Measurements from ENCODE around the gene DCPS.
A peak's percentile ranks its signal among the peaks of the same experiment; 100 is the strongest.

The DCPS gene

DNA sequence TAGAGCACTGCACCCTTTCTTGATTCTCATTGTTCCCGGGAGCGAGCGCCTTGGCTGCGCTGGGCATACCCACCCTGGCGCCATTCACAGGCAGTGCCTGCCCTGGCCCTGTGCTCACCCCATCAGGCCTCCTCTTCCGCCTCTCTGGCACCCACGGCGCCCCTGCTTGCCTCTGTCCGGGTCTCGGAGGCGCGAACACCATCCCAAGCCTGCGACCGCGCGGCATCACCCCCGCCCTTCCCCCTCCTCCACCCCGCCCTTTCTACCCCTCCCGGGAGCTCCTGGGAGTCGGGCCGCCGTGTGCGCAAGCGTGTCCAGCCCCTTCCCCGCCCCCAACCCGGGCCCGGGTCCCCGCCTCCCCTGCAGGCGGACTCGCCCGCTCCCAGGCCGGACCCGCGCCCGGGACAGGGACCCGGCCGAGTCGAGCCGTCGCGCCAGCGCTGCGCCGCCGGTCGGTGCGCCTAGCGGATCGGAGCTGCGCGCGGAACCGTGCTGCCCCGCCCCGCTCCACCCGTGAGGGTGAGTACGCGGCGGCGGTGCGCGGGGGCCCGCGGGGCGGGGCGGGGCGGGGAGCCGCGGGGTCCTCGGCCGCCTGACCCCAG lies 51.6 kb downstream of the DCPS start, which contains the start of gene ST3GAL4:
Gene ST3GAL4, plus strand, starts transcription at position 363 of the 602 bp plus-strand sequence. CDS start 50,470 bp downstream, outside the sequence.
- Histone ChIP-seq H4K20me1 (ENCODE audit: low read depth, low read length) (no peaks in the 10 kb centered on the region), H3K27me3 (ENCODE audit: low read length) (no peaks in the 10 kb centered on the region), H3K9me3 (ENCODE audit: insufficient read depth, low read length) (no peaks in the 10 kb centered on the region), H3K27ac (ENCODE audit: low read depth, low read length) (0 out of 2 replicates have a peak within 1 kb of the TSS, but pooled peaks have one; percentile 15), H3K9me2 (replicated peaks; ENCODE audit: insufficient read depth, low read length) (no peaks in the 10 kb centered on the region), H3K36me3 (ENCODE audit: low read length) (no peaks in the 10 kb centered on the region), H3K79me2 (ENCODE audit: insufficient read depth, low read length) (no peaks in the 10 kb centered on the region), H3F3A (ENCODE audit: insufficient read depth) (no peaks in the 10 kb centered on the region), H2AFZ (ENCODE audit: low read depth, low read length, severe bottlenecking) (peak within 1 kb of the TSS; percentile 80), H3K4me2 (ENCODE audit: low read depth, low read length, poor library complexity, severe bottlenecking) (peak within 1 kb of the TSS; percentile 72), H3K4me3 (ENCODE audit: insufficient read depth, low read length, poor library complexity, severe bottlenecking) (peak within 1 kb of the TSS; percentile 60), H3K9ac (ENCODE audit: low read length) (peak within 1 kb of the TSS; percentile 79)
- TF ChIP-seq, protein P1, sequence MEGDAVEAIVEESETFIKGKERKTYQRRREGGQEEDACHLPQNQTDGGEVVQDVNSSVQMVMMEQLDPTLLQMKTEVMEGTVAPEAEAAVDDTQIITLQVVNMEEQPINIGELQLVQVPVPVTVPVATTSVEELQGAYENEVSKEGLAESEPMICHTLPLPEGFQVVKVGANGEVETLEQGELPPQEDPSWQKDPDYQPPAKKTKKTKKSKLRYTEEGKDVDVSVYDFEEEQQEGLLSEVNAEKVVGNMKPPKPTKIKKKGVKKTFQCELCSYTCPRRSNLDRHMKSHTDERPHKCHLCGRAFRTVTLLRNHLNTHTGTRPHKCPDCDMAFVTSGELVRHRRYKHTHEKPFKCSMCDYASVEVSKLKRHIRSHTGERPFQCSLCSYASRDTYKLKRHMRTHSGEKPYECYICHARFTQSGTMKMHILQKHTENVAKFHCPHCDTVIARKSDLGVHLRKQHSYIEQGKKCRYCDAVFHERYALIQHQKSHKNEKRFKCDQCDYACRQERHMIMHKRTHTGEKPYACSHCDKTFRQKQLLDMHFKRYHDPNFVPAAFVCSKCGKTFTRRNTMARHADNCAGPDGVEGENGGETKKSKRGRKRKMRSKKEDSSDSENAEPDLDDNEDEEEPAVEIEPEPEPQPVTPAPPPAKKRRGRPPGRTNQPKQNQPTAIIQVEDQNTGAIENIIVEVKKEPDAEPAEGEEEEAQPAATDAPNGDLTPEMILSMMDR (IDR thresholded peaks at IDR 0.05; ENCODE audit: insufficient read depth, low read length, poor library complexity, severe bottlenecking) = no peak
- TF ChIP-seq EZH2phosphoT487 (conservative IDR thresholded peaks at IDR 0.05; ENCODE audit: low read length) = no peak

DNA sequence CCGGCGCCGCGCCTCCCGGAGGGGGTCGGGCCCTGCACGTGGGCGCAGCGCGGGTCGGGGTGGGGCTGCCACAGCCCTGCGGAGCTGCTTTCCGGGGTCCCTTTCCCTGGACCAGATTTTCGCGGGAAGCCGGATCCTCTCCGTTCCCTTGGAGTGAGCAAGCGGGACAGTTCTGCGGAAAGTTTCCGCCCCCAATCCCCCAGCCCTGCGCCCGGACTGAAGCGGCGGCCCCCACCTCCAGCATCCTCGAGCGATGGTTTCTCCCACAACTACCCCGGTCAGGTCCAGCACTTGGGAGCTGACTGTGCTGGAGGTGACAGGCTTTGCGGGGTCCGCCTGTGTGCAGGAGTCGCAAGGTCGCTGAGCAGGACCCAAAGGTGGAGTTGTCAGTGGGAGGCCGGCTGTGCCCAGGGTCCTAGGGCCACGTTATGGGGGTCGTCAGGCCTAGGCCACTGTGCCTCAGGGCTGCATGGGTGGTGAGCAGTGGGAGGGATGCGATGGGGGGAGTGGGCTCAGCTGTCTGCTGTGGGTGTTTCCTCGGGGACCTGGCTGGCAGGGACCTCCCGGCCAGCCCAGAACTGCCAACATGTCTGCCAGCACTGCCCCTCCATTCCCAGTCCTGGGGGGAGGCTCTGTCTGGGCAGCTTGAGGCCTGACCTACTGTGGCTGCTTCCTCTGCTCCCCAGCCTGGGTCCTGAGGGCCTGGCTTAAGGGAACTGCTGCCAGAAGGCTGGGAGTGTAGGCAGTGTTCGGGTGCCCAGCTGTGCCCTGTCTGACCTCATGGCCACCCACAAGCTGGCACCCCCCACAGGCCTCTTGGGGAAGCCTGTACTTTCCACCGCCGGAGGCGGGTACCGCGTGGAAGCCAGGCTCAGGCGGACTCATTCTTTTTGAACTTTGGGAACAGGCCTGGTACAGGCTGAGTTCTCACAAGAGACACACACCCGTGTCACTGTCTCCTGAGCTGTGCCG lies 52.4 kb downstream of the DCPS start:
- no peak overlapping the region for H3K27ac ChIP-seq (ENCODE audit: low read depth, low read length)
- H2AFZ ChIP-seq (ENCODE audit: low read depth, low read length, severe bottlenecking) = peak overlapping the region; percentile 19
- no peaks in the 10 kb centered on the region for H3K36me3 ChIP-seq (ENCODE audit: low read length)
- TF ChIP-seq EZH2phosphoT487 (conservative IDR thresholded peaks at IDR 0.05; ENCODE audit: low read length) = no peak
- TF ChIP-seq, protein P1 (IDR thresholded peaks at IDR 0.05; ENCODE audit: insufficient read depth, low read length, poor library complexity, severe bottlenecking) = no peak
- H3K9ac ChIP-seq (ENCODE audit: low read length) = peak overlapping the region; percentile 79
- no peaks in the 10 kb centered on the region for H3K27me3 ChIP-seq (ENCODE audit: low read length)
- H3K79me2 ChIP-seq (ENCODE audit: insufficient read depth, low read length) = no peaks in the 10 kb centered on the region
- H3K4me2 ChIP-seq (ENCODE audit: low read depth, low read length, poor library complexity, severe bottlenecking) = peak overlapping the region; percentile 52
- H3K9me2 ChIP-seq (replicated peaks; ENCODE audit: insufficient read depth, low read length) = no peaks in the 10 kb centered on the region
- H4K20me1 ChIP-seq (ENCODE audit: low read depth, low read length) = no peaks in the 10 kb centered on the region
- H3K4me3 ChIP-seq (ENCODE audit: insufficient read depth, low read length, poor library complexity, severe bottlenecking) = peak overlapping the region; percentile 45
- H3K9me3 ChIP-seq (ENCODE audit: insufficient read depth, low read length) = no peaks in the 10 kb centered on the region
- no peaks in the 10 kb centered on the region for H3F3A ChIP-seq (ENCODE audit: insufficient read depth)

DNA sequence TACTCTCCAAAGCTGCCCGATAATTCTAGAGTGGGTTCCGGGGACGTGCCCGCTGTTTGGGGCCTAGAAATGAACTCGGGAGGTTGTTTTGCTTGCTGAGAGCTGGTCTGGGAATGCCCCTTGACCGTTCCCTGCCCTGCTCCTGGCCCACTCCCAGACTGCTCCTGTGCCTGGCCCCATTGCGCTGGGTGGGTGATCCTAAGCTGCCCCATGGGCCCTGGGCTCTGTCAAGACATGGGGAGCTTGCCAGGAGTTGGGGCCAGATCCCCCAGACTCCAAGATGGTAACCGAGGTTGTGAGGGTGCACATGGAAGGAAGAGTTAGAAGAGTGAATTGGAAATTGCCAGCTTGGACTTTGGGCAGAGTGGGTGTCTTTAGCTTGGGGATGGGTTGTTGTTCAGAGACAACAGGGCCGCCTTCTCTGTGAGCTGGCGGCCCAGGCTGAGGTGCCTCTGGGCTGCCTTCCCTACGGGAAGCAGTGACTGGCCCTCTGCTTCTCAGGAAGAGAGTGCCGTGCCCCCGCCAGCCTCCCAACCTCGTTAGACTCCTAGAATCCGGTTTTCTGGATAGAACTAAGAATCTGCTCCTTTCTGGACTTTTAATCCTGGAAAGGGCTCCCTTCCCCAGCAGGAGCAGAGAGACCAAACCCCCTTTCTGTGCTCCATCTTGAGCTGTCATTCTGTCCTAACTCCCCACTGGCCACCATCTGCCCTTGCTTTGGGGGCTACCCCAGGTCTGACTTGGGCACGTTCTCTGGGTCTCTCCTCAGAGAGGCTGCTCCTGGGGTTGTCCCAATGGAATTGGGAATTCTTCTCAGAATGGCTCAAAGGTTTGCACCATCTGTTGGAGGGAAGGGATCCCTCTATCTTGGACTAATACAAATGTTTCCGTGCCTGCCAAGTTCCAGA lies 53.4 kb downstream of the DCPS start:
- H3F3A ChIP-seq (ENCODE audit: insufficient read depth) = no peaks in the 10 kb centered on the region
- no peak overlapping the region for H3K4me3 ChIP-seq (ENCODE audit: insufficient read depth, low read length, poor library complexity, severe bottlenecking)
- H3K9ac ChIP-seq (ENCODE audit: low read length) = no peak overlapping the region
- no peak for TF ChIP-seq EZH2phosphoT487 (conservative IDR thresholded peaks at IDR 0.05; ENCODE audit: low read length)
- TF ChIP-seq, protein P1 (IDR thresholded peaks at IDR 0.05; ENCODE audit: insufficient read depth, low read length, poor library complexity, severe bottlenecking) = no peak
- no peak overlapping the region for H2AFZ ChIP-seq (ENCODE audit: low read depth, low read length, severe bottlenecking)
- H4K20me1 ChIP-seq (ENCODE audit: low read depth, low read length) = no peaks in the 10 kb centered on the region
- H3K9me2 ChIP-seq (replicated peaks; ENCODE audit: insufficient read depth, low read length) = no peaks in the 10 kb centered on the region
- no peaks in the 10 kb centered on the region for H3K27me3 ChIP-seq (ENCODE audit: low read length)
- no peaks in the 10 kb centered on the region for H3K9me3 ChIP-seq (ENCODE audit: insufficient read depth, low read length)
- no peak overlapping the region for H3K27ac ChIP-seq (ENCODE audit: low read depth, low read length)
- H3K36me3 ChIP-seq (ENCODE audit: low read length) = no peaks in the 10 kb centered on the region
- no peaks in the 10 kb centered on the region for H3K79me2 ChIP-seq (ENCODE audit: insufficient read depth, low read length)
- H3K4me2 ChIP-seq (ENCODE audit: low read depth, low read length, poor library complexity, severe bottlenecking) = no peak overlapping the region

Measured in SU-DHL-6 (cell line).